UCSD-AML1 (cell line): ENCODE results near the gene TIAM1.
"Not testable (repeated sequence)": the region's sequence is repeated elsewhere in the genome, so short reads cannot be mapped to it uniquely, and the experiment has no call there.

Experiments used
- DNase-seq: peaks from one replicate; lab custom pipeline; 2025; ENCODE audit not compliant: unreplicated experiment; lab: John Stamatoyannopoulos, UW

TIAM1 gene

DNA sequence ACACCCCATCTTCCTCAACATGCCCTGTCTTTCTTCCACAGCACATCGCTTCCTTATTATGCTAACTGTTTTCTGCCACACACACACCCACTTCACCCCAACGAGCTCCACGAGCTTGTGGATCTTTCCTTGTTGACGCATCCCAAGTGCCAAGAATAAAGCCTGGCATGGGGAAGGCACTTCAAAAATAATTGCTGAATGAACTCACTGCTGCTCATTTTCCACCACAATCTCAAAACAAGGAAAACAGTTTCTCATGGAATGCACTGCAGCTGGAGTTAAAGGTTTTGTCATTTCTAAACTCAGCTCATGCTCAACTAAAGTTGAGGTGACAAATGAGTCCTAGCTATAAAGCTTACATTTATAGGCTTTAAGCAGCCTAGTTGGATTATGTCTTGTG lies 86.0 kb downstream of the TIAM1 start:
- no peak for DNase-seq

DNA sequence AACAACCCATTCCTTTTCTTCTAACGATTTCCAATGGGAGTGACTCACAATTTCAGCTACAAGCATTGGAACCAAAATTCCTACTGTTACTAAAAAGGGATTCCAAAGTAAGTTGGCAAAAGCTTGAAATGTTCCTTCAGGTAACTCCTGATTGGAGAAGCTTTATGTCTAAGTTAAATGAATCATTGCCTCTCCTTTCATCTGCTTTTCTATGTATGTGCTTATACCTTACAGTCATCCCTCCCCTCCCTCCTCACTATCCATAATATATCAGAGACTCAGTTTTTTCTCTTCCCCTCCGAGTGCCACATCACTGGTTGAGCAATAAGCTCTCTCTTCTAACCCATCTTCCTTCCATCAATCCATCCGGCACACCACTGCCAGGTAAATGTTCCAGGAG lies 86.8 kb downstream of the TIAM1 start:
- DNase-seq, result no peak

- no peak for DNase-seq
Observed at GRCh38 chr21:31255896-31256295, 88.2 kb downstream of the TIAM1 start.

GRCh38 chr21:31255036-31255435 lies 89.0 kb downstream of the TIAM1 start:
- no peak for DNase-seq

DNA sequence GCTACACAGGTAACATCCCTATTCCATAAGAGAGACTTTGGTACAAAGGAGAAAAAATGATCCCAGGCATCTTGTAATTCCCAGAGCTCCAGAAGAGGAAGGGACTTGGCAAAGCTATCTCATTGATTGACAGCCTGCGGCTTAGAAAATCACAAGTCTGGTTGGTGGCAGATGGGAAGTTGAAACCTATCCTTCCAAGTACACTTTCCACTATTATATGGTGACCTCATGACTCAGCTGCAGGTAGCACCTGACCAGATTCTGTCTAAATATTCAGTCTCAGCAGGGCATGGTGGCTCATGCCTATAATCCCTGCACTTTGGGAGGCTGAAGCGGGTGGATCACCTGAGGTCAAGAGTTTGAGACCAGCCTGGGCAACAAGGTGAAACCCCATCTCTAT lies 89.9 kb downstream of the TIAM1 start:
- DNase-seq, result no peak

DNA sequence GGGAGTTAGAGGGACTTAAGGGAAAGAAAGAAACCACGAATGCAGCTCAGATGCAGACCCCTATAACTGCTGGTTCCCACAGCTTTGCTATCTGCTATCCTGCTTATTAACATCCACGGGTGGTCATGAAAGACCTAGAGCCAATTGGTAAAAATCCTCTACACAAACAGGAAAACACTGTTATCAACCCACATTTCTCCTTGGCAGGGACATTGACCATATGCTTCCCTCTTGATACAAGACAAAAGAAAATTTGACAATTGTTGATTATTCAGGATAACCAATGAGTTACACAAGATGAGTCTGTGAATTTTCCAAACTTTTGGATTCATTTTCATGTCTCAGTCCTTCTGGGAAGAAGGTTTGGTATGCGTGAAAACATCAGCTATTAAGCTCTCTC lies 90.4 kb downstream of the TIAM1 start:
- DNase-seq, result no peak

- DNase-seq, result no peak
Observed at GRCh38 chr21:31252611-31253010, 91.5 kb downstream of the TIAM1 start.

DNA sequence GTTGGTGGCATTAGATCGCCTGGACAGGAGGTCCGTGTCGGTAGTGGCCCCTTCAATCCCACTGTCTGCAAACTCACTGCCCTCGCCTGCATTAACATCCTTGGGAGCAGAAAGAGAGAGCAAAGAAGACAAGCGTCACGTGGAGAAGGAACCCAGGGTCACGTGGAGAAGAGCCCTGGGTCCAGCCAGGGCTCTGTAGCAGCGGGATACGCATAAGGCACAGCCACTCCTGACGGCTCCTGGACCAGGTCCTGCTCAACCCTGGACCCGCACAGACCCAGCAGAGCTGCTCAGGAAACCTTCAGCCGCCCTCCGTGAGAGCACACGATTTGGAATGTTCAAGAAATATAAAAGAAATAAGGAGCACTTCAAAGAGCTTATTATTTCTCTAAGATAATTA lies 92.0 kb downstream of the TIAM1 start:
- no peak for DNase-seq

- no peak for DNase-seq
Observed at GRCh38 chr21:31251686-31252085, 92.4 kb downstream of the TIAM1 start.

DNA sequence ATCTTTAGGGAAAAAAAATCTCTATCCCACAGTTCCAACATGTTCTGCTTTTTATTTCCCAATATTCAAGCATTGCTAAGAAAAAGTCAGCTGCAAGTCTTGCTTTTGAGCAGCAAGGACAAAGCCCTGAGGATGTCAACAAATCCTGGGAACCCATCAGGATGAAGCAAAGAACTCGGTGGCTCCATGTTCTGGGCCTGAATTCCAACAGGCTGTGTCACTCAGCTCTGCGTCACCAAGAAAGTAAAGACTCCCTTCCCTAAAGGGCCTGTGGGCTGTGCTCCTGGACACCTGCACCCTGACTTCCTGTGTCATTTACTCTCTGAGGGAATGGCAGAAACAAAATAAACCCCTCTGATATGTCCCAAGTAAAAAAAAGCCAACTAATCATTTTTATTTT lies 95.5 kb downstream of the TIAM1 start:
- no peak for DNase-seq

DNA sequence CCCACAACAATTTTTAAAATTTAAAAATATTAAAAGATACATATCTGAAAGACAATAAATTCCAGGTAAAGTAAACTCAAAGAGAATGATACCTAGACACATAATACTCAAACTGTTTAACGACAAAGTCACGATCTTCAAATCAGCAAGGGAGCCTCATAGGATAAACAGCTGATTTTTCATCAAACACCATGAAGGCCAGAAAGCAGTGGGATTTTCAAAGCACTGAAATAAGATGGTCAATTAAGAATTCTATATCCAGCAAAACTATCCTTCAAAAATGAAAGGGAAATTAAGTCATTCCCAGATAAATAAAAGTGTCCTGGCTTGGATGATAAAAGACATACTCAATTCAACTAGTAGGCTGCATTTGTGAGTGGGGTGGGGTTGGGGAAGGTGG lies 100.5 kb downstream of the TIAM1 start:
- no peak for DNase-seq

- peak; percentile 10 for DNase-seq
Observed at GRCh38 chr21:31236528-31236927, 107.5 kb downstream of the TIAM1 start.

GRCh38 chr21:31235671-31236450 lies 108.2 kb downstream of the TIAM1 start:
- DNase-seq, result no peak

- no peak for DNase-seq
Observed at GRCh38 chr21:31234936-31235335, 109.1 kb downstream of the TIAM1 start.

GRCh38 chr21:31233711-31234110 lies 110.3 kb downstream of the TIAM1 start:
- no peak for DNase-seq

DNA sequence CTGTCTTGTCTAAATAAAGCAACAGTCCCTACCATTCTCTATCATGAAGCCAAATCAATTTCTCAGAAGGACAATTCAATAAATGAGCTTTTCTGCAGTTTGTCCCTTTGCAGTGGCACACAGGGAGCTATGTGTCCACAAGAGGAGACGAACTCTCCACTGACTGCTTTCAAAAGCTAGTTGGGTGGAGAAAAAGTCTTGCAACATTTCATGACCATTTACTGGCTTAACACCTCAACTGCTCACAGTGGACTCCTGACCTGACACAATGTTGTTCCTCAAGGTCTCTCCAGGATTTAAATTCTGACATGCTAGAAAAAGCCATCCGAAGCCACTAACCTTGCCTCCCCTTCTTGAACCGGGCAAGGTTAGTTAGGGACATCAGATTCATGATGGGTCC lies 111.7 kb downstream of the TIAM1 start:
- no peak for DNase-seq

DNA sequence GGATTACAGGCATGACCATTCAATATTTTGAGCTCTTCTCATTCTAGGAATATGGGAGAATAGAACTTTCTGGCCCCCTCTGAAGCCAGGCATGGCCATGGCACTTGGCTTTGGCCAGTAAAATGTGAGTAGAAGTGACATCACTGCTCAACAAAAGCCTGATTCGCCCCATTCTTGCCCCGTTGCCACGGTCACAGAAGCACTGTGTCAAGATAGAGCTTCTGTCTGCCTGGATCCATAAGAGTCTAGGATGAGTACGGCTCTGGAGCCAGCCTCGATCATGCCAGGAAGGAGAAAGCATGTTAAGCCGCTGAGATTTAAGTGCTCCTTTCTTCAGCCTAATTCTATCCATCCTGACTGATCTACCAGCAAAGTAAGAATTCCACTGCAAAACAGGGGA lies 113.1 kb downstream of the TIAM1 start:
- DNase-seq, result no peak

- not testable (repeated sequence) for DNase-seq
Observed at GRCh38 chr21:31228723-31229122, 115.3 kb downstream of the TIAM1 start.

DNA sequence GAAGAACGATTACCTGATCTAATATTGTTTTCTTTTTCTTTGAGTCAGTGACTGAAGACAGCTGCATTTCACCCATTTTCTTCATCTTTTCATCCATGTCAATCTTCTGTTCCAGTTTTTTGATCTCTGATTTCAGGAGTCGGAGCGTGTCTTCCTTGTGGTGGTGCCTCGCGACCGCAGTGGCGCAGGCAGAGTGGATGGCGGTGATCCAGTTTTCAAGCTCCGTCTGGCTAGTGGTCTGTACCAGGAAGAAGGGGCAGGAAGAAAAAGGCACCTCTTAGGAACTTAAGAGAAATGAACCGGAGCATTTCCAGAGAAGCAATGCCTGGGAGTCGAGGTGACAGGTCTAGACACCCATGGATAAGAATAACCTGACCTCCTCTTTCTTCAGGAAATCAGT lies 118.3 kb downstream of the TIAM1 start:
- no peak for DNase-seq

- DNase-seq, result no peak
Observed at GRCh38 chr21:31222142-31222541, 121.9 kb downstream of the TIAM1 start.

GRCh38 chr21:31221043-31221442 lies 123.0 kb downstream of the TIAM1 start:
- DNase-seq, result no peak

DNA sequence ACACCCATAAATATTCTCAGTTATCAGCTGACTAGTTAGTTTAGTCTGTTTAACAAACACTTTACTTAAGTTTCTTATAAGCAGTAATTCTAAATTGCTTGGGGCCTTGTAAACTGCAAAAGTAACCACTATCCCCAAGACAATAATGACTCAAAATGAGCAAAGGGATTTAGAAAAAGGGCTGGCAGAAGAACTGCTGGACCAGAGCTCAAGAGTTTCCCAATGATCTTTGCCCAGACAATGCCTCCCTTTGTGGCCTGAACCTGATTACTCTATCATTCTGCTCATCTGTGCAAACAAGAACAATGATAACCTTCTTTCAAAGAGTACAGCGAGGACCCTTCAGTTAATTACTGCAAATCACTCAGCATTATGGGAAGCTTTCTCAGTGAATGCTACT lies 123.5 kb downstream of the TIAM1 start:
- DNase-seq, result no peak
